ENCODE data around the gene FKBP1B.

Gene FKBP1B

DNA sequence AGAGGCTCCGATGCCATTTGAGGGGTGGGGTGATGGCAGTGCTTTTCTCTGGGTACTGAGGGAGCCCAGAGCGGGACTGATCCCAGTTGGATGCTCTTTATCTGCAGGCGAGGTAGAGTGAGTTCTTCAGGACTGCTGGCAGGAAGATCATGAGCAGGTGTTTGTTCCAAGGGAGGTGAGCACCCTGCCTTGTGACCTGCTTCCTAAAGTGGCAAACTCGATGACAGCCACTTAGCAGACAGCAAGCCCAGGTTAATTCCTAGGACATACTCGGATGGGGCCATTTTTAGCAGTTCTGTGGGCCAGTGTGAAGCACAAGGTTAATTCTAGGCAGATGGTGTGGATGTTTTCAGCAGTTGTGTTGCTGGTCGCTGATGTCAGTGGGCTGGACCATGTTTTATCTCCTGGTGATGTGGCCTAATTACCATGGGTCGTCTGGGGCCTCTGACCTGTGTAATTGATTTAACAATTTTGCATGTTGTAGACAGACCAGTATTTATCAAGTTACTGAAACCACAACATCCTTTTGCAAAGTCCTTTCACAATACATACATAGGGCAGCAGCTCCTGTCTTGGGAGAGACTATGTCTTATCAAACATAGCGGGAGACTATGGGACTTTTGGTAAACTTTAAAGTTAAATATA lies 4.9 kb downstream of the FKBP1B start:
- no peak for DNase-seq (ENCODE audit: extremely low spot score, insufficient read length, low read depth)
- no peak for FAIRE-seq

DNA sequence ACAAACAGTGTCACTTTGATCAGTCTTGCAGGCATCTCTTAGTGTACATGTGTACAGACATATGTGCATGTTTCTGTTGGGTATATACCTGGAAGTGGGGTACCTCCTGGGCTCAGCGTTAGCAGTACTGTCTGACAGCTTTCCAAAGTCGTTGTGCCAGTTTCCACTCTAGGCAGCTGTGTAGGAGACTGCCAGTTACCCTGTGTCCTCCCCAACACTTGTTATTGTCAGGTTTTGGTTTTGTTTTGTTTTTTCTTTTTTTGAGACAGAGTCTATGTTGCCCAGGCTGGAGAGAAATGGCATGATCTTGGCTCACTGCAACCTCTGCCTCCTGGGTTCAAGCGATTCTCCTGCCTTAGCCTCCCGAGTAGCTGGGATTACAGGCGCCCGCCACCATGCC lies 6.2 kb downstream of the FKBP1B start:
- DNase-seq (ENCODE audit: extremely low spot score, insufficient read length, low read depth) (no peak), FAIRE-seq (no peak)

DNA sequence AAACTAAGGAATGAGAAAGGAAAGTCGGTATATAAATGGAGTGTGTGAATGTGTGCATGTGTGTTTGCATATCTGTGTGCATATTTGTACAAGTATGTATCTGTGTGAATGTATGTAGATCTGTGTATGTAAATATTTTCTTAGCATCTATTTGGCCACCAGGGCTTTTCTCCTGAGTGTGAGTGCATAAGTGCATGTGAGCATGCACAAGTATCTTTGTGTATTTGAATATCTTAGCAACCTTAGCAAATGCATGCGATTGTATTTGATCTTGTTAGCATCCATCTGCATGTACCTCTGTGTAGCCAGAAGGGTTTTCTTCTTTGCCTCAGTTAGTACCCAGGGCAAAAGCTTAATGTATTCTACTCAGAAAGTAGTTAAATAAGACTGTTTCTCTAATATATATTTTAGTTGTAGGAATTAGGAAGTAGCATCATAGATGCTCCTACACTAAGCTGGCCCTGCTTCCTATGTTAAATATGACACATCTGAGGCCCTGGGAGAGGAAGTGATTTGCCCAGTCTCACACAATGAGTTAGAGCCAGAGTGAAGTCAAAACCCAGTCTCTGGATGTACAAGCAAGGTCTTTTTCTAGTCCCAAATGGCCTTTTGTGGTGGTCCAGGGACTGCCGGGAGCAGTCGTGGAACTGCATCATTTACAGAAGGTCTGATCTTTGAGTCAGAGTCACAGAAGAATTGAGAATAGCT lies 9.2 kb downstream of the FKBP1B start:
- FAIRE-seq: no peak
- DNase-seq (ENCODE audit: extremely low spot score, insufficient read length, low read depth): no peak

DNA sequence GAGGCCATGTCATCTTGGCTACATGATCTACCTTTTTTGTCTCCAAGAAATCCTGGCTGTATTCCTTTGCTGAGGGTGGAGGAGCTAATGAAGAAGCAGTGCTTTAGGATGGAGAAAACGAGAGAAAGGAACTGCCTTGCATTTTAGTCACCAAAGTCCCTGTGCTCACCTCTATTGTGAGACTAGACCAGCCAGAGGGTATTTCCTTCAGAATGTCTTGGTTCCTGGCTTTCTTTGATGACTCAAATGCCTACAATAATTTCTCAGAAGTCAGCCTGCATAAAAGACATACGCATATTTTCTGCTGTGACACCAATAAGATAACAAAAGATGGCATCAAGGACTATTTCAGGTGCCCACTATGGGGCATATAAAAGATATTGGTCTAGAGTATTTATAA lies 15.8 kb downstream of the FKBP1B start:
- DNase-seq (ENCODE audit: extremely low spot score, insufficient read length, low read depth): no peak
- FAIRE-seq: no peak

DNA sequence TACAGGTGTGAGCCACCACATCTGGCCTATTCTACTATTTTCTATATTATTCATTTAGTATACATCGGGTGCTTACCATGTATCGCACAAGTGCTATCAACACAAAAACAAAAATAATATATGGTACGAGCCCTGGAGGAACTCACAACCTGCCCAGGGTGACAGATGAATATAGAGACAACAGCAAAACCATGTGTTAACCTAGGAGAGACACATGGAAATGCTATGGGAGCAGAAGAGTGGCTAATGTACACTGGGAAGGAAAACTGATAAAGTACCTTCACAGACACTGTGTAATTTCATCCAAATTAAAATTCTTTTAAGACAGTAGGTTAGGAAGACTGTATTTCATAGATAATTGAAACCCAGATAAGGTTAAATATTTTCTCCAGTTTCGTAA lies 22.7 kb downstream of the FKBP1B start:
- DNase-seq (ENCODE audit: extremely low spot score, insufficient read length, low read depth) (no peak), FAIRE-seq (no peak)

DNA sequence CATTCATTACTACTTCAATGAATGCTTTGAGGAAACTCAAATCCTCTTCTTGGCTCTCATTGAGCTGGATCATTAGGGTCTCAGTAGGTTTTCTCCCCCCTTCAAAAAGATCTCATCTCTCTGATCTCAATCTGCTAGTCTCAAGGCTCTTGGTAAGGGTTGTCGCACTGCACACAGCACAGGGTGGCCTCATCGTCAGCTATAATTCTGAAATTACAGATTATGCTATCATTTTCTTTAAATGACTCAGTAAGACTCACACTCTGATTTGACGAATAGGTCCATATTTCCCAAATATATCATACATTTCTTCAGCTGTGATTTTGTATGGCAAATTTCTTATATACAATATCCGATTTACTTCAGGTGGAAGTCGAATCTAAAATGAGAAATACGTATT lies 24.3 kb downstream of the FKBP1B start:
- no peak for FAIRE-seq
- DNase-seq (ENCODE audit: extremely low spot score, insufficient read length, low read depth): no peak

DNA sequence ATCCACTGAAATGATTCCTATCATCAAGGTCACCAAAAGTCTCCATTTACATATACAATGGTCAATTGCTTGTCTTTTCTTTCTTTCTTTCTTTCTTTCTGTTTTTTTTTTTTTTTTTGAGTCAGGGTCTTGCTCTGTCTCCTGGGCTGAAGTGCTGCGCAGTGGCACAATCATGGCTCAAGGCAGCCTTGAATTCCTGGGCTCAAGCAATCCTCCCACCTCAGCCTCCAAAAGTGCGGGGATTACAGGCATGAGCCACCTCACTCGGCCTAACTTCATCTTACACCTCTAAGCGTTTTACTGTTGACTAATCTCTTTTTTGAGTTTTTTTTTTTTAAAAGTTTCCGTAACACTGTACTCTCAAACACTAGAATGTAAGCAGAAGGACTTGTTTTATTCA lies 25.7 kb downstream of the FKBP1B start:
- no peak for DNase-seq (ENCODE audit: extremely low spot score, insufficient read length, low read depth)
- no peak for FAIRE-seq

DNA sequence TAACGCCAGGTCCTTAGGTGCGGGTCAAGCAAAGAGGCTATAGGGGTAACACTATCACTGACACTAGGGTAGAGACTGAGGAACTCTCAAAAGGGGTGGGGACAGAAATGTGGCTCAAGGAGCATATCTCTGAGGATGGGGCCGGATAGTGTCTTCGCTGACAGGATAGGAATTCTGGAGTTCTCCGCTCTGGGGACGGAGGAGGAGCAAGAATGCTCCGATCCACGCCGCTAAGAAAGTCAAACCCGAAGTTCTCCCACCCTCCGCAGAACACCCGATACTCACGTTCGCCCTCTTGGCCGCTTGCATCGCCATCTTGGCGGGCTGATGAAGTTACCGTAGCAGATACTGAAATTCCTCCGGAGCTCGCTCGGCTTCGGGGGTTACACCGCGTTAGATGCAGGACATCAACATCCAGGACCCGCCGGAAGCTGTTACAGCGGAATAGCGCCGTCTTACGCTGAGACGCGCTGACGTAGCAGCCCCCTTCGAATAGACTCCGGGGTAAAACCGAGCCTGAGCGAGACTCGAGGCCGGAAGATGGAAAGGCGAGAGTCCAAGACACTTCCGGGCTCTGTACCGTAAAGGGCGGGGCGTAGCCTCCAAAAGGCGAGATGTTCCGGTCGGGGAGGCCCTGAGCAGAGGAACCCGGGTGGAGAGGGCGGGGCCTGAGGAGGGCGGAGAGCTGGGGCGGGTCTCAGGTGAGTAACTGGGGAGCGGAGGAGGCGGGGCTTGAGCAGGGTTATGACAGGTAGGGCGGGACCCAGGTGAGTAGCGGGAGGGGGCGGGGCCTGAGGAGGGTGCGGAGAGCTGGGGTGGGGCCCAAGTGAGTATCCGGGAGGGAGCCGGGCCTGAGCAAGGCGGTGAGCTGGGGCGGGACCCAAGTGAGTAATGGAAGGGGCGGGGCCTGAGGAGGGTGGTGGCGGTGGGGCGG lies 26.6 kb downstream of the FKBP1B start, which contains the start of gene SF3B6:
SF3B6 (minus strand) TSS at position 412 of the 934 bp plus-strand sequence; CDS start at position 315, 97 bp downstream.
- peak; percentile 99 for FAIRE-seq

DNA sequence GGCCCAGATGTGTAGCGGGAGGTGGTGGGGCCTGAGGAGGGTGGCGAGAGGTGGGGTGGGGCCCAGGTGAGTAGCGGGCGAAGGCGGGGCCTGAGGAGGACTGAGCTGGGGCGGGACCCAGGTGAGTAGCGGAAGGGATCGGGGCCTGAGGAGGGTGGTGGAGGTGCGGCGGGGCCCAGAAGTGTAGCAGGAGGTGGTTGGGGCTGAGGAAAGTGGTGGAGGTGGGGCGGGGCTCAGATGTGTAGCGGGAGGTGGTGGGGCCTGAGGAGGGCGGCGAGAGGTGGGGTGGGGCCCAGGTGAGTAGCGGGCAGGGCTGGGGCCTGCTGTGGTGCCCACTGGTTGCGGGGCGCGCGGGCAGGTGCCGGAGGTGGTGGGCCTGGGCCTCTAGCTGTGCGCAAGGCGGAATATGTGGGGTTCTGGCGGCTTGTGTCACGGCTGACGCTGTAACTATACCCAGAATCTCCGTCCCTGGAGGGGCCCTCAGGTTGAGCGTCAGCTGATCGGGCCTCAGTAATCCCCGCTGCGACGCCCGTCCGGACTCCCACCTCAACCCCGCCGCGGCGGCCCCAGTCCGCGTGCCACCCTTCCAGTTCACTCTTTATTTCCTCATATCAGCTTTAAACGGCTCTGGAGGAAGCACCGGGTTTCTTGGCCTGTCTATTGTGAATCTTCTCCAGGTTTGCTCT lies 27.5 kb downstream of the FKBP1B start:
- FAIRE-seq: no peak
- no peak for DNase-seq (ENCODE audit: extremely low spot score, insufficient read length, low read depth)

More for the DNA sequence above, 26.6 kb downstream of the FKBP1B start, which contains the start of gene SF3B6:
- DNase-seq (ENCODE audit: extremely low spot score, insufficient read length, low read depth): peak; percentile 84

DNA sequence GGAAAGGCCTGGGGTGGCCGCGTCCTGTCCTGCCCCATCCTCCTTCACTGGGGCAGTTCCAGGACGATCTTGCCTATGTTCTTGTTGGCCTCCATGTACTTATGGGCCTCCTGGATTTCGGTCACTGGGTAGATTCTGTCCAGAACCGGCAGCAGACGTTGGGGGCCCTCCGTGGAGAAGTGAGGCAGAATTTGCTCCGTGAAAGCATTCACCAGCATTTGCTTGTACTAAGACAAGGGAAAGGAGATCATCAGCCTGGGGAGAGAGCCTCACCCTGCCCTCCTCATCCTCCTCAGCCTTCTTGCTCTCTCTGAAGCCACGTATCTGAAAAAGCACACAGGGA lies 28.0 kb downstream of the FKBP1B start:
- DNase-seq (ENCODE audit: extremely low spot score, insufficient read length, low read depth) (no peak), FAIRE-seq (no peak)

DNA sequence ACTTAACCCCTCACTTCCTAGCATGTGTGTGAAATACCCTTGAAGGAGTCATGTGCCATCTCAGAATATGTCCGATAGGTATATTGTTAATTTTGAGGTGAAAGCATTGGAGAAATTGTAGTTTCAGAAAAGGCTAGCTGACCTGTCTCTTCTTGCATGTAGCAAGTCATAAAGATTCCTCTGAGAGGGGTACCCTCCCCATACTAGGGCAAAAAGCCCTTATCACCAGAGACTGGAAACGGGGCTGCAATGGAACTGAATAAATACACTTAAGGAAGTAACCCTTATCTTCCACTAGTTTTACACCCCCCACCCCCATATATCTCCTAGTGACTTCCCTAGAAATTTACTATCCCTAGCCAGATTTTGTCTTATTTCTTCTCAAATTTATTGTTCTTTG lies 28.3 kb downstream of the FKBP1B start:
- no peak for DNase-seq (ENCODE audit: extremely low spot score, insufficient read length, low read depth)

DNA sequence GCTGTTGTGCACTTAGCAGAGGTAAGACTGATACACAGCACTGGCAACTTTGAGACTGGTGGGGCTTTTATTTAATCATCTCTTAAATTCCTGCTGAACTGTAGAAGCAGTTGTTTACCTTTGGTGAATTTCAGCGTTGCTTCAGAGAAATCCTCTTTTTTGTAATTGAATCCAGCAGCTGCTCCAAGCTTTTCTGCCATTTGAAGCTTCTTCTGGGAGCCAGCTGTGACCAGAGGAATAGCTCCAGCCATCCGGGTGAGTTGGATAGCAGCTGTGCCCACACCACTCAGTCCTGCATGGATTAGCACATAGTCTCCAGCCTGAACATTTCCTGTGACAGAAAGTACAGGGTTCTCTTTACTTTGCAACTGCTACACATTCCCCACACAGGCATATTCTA lies 31.2 kb downstream of the FKBP1B start:
- FAIRE-seq (no peak), DNase-seq (ENCODE audit: extremely low spot score, insufficient read length, low read depth) (no peak)

More for the DNA sequence above, 28.3 kb downstream of the FKBP1B start:
- no peak for FAIRE-seq

DNA sequence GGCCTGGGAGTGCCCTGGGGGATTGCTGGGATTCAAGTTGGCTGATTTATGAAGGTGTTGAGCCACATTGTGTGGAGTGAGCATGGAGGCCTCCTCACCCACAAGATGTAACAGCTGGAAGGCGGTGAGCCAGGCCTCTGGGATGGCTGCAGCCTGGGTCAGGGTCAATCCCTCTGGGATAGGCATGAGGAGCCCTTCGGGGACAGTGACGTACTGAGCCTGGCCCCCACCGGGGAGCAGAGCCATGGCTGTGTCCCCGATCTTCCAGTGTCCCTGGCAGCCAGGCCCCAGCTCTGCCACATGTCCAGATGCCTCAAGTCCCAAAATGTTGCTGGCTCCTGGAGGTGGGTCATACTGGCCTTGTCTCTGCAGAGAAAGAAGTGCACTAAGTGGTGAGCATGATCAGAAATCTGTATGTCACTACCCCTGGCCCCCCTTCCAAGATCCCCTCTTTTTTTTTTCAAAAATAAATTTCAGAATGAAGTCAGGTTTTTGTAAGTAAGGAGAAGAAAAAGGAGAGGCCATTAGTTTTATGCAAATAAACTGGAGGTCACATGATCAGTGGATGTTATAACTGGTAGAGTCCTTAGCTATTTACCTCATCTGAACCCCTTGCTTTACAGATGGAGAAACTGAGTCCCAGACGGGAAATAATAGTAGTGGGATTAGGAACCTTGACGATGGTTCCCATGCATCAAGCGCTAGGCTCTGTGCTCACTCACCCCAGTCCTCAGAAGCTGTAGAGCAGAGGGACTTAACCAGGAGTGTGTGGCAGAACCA lies 33.4 kb downstream of the FKBP1B start:
- DNase-seq (ENCODE audit: extremely low spot score, insufficient read length, low read depth) (no peak), FAIRE-seq (no peak)

DNA sequence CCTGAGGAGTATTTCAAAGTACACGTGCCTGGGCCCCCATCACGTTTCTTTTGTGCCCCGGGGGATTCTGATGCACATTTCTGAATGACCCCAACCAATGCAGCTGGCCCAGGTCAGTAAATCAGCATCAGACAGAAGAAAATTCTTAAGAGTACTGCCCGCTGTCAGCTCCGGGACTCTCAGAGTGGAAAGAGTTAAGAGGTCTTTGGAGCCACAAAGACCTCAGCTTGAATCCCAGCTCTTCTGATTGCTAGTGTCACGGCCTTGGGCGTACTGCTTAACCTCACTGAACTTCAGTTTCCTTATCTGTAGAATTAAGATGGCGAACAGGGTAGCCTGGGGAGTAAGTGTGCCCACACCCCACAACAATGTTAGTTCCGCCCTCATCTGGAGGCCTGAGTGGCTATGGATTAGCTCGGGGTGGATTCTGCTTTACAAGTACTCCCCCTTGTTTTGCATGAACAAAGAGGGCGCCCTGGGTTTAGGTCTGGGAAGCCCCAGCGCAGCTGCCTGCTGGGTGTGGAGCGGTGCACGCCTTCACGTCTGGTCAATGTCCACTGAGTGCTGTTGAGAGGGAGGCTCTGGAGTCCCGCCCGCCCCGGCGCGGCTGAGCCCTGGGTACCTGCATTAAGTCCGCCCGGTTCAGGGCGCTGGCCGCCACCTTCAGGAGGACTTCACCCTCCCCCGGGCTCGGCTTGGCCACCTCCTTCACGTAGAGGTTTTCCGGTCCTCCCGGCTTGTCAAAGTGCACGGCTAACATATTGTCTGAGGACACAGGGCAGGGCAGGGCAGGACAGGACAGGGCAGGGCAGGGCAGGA lies 34.2 kb downstream of the FKBP1B start:
- FAIRE-seq (peak; percentile 76), DNase-seq (ENCODE audit: extremely low spot score, insufficient read length, low read depth) (peak; percentile 58)

DNA sequence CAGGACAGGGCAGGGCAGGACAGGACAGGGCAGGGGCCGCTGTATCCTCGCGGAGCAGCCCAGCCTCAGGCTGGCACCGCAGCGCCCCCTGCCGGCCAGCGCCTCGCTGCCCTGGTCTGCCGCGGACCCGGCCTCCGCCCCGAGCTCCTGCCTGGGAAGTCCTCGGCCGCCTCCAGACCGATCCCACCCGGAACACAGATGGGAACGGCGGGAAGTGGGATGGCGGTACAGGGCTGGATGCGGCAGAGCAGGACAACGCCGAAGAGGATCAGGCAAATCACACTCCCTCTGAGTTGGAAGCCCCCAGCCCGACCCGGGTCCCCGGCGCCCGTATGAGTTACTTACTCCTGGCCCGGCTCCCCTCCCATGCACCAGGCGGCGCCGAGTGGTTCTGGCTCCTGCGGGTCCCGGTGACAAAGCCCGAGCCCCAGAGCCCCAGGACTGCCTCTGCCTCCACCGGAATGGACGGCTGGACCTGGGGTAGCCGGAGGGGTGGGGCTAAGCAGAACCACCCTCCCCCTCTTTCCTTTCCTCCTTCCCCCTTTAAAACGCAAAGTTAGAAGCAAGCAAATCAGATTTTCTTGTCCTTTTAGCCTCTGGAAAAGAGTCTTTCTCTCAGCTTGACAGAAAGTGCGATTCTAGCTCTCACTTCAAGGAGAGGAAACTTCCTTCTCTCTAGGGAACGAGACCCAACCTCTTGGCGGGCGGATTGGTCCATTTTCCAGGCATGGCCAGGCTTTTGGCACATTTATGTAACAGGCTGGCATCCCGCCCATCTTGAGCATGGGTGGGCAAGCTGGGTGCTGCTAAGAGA lies 35.1 kb downstream of the FKBP1B start, which contains the start of gene TP53I3:
TP53I3 (minus strand) TSS at position 449 of the 814 bp plus-strand sequence. CDS start 508 bp downstream, outside the sequence.
- FAIRE-seq (peak; percentile 64), DNase-seq (ENCODE audit: extremely low spot score, insufficient read length, low read depth) (peak; percentile 75)

DNA sequence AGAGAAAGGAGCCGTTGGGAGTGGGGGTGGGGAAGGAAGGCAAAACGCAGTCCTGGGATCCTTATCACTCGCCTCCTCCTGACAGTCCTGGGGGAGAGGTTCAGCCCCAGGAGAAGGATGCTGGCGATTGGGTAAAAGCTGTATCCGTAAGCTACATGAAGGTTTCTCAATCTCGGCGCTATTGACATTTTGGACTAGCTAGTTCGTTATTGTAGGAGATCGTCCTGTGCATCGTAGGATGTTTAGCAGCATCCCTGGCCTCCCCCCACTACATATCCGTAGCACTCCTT lies 35.6 kb downstream of the FKBP1B start:
- FAIRE-seq: no peak

DNA sequence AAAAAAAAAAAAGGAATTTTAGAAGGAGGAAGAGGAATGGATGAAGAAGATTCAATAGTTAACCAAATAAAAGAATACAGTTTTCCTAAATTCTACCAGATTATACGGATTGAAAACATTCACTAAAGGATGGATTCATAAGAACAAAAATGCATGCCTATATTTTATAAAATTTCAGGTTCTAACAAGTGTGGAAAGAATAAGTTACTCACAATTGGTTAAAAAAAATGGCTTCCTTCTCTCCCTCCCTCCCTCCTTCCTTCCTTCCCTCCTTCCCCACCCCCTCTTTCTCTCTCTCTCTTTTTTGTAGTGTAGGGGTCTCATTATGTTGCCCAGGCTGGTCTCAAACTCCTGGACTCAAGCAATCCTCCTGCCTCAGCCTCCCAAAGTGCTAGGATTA lies 36.7 kb downstream of the FKBP1B start:
- no peak for FAIRE-seq
- no peak for DNase-seq (ENCODE audit: extremely low spot score, insufficient read length, low read depth)

More for the DNA sequence above, 35.6 kb downstream of the FKBP1B start:
- DNase-seq (ENCODE audit: extremely low spot score, insufficient read length, low read depth): no peak

DNA sequence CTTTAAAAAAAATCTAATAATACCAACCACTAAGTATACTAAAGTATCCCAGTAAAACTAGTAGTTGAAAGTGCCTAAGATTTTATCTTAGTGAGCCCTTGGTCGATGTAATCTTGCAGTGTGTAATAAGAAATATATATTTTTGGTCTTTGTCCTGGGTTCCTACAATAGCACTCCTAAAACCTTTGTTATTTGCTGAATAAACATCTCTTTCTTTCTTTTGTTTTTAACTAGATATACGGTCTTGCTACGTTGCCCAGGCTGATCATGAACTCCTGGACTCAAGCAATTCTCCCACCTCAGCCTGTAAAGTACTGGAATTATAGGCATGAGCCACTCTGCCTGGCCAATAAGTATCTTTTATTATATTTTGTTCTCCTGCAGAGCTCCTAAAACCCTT lies 37.5 kb downstream of the FKBP1B start:
- DNase-seq (ENCODE audit: extremely low spot score, insufficient read length, low read depth) (no peak), FAIRE-seq (no peak)
